ENCODE data around the gene LTBP4. TPM values are rescaled to one million over a fixed set of nuclear protein-coding genes. Genes with fewer than 3 reads are reported as not detected.

Gene LTBP4
- total and polyA plus RNA-seq, 2 of the 13 experiments (the other 11 are each of a cell fraction or from before 2014, with no cell fraction given), result 0.86 to 2.3 TPM

DNA sequence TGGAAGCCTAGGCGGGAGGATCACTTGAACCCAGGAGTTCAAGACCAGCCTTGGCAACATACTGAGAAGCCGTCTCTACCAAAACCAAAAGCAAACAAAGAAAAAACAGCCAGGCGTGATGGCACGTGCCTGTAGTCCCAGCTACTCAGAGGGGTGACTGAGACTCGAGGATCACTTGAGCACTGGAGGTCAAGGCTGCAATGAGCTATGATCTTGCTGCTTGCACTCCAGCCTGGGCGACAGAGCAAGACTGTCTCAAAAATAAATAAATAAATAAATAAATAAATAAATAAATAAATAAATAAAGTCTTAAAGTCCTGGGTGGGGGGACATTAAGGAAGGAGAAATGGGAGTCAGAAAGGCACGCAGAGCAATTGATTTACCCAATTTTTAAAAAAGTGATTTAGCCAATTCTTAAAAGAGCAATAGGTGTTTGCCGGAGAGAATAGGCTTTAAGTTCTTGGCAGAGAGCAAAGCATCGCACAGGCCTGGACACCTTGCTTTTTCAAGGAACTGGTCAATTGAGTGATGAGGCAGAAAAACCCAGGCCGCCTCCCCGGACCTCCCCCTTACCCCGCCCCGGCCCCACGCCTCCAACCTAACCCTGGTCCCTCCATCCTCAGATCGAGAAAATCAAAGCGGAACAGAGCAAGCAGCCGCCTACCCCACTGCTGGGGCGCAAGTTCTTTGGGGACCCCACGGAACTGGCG lies 34.0 kb upstream of the LTBP4 start (continued):
- no peak for TF ChIP-seq THRA (CRISPR knock-in tag; IDR thresholded peaks at IDR 0.05; ENCODE audit: borderline replicate concordance)
- TF ChIP-seq ZMAT5 (CRISPR knock-in tag; IDR thresholded peaks at IDR 0.05; ENCODE audit: borderline replicate concordance, low read depth), result no peak
- TF ChIP-seq RCOR2 (CRISPR knock-in tag; IDR thresholded peaks at IDR 0.05), result no peak
- no peak for TF ChIP-seq BHLHE40 (IDR thresholded peaks at IDR 0.05; ENCODE audit: low read length)
- no peak for TF ChIP-seq MYNN (CRISPR knock-in tag; IDR thresholded peaks at IDR 0.05; ENCODE audit: low read depth)
- no peak for TF ChIP-seq SMARCC2 (IDR thresholded peaks at IDR 0.05)

GRCh38 chr19:40567750-40568494 lies 33.2 kb upstream of the LTBP4 start:
- no peak for FAIRE-seq
- 35% methylated on average over 33 of the region's 70 CpGs for WGBS (ENCODE audit: low lambda C conversion rate)
- no peaks in the 10 kb centered on the region for H4K20me1 ChIP-seq (ENCODE audit: insufficient read depth, low read length)
- CTCF ChIA-PET (ENCODE audit: low intra/inter-chr PET ratio, low total read pairs), result no interaction called here
- no peak overlapping the region for H3K27ac ChIP-seq (ENCODE audit: extremely low read length, insufficient read depth, low read length)
- H2AFZ ChIP-seq (ENCODE audit: low read length), result no peak overlapping the region
- intact Hi-C loops (cut with micrococcal nuclease; ENCODE audit: unreplicated experiment) (no loop called here), in situ Hi-C loops (cut with HindIII; ENCODE audit: extremely low pct_ligation_motif_present, low pct_unique_long_range_greater_than_20kb) (no loop called here)
- H3K4me1 ChIP-seq (ENCODE audit: insufficient read depth, low read length), result peaks cover 18% of the 10 kb centered on the region
- no peak for DNase-seq (ENCODE audit: low spot score)
- no peaks in the 10 kb centered on the region for H3K36me3 ChIP-seq (replicated peaks in 1 of 2; ENCODE audit: control insufficient read depth in 1 of 2, insufficient read depth in 2 of 2, low read length in 2 of 2)
- no peak for ATAC-seq
- peak overlapping the region in 1 of 3 experiments; percentile 23; a peak in 1 of 6 replicates for H3K4me3 ChIP-seq (replicated peaks in 1 of 3; ENCODE audit: insufficient read depth in 1 of 3, low read depth in 2 of 3, low read length in 3 of 3)
- no TSS peak for BruUV-seq (replicated peaks)
- H3K9me3 ChIP-seq (ENCODE audit: low read length), result no peaks in the 10 kb centered on the region
- H3K9ac ChIP-seq (ENCODE audit: insufficient read depth, low read depth, low read length), result no peak overlapping the region
- POLR2A ChIA-PET, result no interaction called here
- no peaks in the 10 kb centered on the region for H3K79me2 ChIP-seq (ENCODE audit: insufficient read depth, low read length)
- H3K27me3 ChIP-seq (ENCODE audit: control insufficient read depth in 1 of 2, insufficient read depth in 2 of 2, low read length in 2 of 2), result peaks cover 10 to 46% of the 10 kb centered on the region in 2 experiments
- peak overlapping the region; percentile 27; the same call in 1 of the 2 replicates for H3K4me2 ChIP-seq (ENCODE audit: low read depth, low read length)
- TF ChIP-seq ZBTB26 (CRISPR knock-in tag; IDR thresholded peaks at IDR 0.05; ENCODE audit: borderline replicate concordance) (no peak), EZH2 (conservative IDR thresholded peaks at IDR 0.05; ENCODE audit: low read depth, low read length) (peak; percentile 56; the same call in 1 of the 2 replicates), FLYWCH1 (CRISPR knock-in tag; IDR thresholded peaks at IDR 0.05) (no peak), ZBTB44 (CRISPR knock-in tag; IDR thresholded peaks at IDR 0.05) (no peak)
- TF ChIP-seq, protein P1, sequence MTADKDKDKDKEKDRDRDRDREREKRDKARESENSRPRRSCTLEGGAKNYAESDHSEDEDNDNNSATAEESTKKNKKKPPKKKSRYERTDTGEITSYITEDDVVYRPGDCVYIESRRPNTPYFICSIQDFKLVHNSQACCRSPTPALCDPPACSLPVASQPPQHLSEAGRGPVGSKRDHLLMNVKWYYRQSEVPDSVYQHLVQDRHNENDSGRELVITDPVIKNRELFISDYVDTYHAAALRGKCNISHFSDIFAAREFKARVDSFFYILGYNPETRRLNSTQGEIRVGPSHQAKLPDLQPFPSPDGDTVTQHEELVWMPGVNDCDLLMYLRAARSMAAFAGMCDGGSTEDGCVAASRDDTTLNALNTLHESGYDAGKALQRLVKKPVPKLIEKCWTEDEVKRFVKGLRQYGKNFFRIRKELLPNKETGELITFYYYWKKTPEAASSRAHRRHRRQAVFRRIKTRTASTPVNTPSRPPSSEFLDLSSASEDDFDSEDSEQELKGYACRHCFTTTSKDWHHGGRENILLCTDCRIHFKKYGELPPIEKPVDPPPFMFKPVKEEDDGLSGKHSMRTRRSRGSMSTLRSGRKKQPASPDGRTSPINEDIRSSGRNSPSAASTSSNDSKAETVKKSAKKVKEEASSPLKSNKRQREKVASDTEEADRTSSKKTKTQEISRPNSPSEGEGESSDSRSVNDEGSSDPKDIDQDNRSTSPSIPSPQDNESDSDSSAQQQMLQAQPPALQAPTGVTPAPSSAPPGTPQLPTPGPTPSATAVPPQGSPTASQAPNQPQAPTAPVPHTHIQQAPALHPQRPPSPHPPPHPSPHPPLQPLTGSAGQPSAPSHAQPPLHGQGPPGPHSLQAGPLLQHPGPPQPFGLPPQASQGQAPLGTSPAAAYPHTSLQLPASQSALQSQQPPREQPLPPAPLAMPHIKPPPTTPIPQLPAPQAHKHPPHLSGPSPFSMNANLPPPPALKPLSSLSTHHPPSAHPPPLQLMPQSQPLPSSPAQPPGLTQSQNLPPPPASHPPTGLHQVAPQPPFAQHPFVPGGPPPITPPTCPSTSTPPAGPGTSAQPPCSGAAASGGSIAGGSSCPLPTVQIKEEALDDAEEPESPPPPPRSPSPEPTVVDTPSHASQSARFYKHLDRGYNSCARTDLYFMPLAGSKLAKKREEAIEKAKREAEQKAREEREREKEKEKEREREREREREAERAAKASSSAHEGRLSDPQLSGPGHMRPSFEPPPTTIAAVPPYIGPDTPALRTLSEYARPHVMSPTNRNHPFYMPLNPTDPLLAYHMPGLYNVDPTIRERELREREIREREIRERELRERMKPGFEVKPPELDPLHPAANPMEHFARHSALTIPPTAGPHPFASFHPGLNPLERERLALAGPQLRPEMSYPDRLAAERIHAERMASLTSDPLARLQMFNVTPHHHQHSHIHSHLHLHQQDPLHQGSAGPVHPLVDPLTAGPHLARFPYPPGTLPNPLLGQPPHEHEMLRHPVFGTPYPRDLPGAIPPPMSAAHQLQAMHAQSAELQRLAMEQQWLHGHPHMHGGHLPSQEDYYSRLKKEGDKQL (CRISPR knock-in tag; IDR thresholded peaks at IDR 0.05; ENCODE audit: low read depth), result no peak

All from HepG2 (cell line).